ENCODE measurements around the gene MORN4.
"Not testable (repeated sequence)": the region's sequence is repeated elsewhere in the genome, so short reads cannot be mapped to it uniquely, and the experiment has no call there.

MORN4 gene

DNA sequence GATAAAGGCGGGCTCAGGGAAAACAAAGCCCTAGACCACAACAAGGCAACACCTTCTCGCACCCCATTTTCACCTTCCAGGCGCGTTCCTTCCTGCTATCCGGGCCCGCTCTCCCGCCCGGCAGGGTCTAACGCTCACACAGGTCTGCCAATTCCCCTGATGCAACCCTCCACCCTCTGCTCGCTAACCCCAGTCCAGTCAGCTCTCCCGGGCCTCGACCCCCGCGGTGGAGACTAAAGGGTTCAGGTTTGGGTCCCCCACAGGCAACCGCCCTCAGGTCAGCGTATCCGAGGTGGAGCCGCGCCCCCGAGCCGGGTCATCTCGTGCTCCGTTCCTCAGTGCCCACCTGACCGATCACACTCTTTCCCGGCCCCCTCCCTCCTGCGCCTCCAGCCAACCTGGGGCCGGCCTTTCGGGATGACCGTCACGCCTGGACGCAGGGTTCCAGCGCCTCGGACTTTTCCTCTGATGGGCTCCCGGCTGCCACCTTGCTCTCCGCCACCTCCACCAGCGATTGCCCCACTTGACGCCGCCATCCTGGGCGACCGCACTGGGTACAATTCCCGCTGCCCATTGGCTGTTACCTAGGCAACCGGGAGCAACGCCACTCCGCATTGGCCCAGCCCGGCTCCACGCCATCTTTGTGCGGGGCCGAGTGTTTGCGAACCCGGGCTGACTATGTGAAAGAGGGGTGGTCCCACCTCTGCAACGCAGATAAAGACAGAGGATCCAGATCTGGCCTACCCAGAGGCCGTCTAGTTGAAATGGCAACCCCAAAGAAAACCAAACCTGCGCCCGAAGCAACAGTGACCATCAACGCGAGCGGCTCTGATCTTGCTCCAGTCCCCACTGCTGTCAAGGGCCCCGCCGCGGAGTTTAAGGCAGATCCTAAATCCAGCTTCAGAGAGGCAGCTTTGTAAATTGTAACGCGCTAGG, at the start of gene MORN4:
Gene MORN4, minus strand, starts transcription at position 552 of the 936 bp plus-strand sequence. CDS start 13,847 bp downstream, outside the sequence.
- DNase-seq = peak; percentile 65 to 88

DNA sequence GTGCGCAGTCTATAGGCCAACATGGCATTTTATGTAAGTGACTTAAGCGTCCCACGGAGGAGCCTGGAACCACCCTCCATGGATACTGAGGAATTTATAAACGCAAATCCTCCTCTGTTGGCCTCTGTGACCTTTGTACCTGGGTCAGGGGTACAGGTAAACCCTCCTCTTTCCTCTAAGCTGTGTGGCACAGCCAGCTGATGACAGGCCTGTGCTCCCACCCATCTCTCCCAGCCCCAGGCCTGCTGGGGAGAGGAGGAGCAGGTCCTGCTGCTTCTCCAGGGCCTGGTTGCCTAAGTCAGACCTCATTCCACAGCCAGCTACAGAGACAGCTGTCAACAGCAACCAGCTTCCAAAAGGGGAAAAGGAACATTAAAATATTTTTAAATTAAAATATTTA, 48.7 kb upstream of the MORN4 start:
- no peak for DNase-seq

DNA sequence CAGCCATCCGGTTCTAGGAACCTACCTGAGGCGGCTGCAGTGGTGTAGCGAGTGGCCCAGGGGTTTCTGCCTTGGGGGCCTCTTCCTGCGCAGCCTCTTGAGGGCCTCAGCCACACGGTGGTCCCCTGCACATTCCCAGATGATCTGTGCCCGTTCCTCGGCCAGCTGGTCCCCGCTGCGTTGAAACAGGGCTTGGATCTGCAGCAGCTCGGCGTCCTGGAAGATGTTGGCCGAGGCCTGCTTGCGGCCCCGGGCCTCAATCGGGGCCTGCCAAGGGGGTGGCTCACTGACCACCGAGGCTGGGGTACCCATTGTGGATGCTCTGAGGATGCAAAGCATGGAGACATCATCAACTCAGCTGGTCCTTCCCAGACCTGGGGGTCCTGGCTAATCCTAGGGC, 46.3 kb upstream of the MORN4 start:
- DNase-seq = no peak

DNA sequence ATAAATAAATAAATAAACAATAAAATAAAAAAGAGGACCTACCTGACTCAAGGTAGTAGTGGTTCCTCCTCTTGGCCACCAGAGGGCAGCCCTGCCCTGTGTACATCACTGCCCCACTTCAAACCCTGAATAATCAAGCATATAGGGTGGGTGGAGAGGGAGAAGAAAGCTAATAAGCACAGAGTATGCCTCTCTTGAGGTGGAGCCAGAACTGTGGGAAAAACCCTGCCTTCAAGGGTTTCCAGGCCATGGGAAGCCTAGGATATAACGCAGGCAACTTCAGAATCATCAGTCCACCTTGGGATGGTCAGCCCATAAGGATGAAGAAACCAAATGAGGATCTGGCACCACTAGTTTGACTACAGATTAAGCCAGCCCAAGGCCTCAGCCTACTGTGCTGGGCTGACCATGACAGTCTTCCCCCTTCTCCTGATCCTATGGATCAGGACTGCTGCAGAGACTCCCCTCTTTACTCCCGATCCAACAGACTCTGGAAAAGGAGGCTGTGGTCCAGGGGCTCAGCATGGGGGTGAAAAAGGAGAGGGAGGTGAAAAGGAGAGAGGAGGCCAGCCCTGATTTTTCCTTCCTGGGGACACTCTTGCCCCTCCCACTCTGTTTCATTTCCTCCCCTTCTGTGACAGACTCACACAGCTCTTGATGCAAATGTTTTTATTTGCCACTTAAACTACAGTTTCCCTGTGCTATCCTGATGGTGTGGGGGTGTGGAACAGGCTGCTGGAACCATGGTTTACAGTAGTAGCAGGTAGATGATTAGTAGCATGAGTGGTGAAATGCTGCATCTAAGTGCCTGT, 43.7 kb upstream of the MORN4 start:
- peak in 1 of 2 experiments; percentile 7 for DNase-seq

DNA sequence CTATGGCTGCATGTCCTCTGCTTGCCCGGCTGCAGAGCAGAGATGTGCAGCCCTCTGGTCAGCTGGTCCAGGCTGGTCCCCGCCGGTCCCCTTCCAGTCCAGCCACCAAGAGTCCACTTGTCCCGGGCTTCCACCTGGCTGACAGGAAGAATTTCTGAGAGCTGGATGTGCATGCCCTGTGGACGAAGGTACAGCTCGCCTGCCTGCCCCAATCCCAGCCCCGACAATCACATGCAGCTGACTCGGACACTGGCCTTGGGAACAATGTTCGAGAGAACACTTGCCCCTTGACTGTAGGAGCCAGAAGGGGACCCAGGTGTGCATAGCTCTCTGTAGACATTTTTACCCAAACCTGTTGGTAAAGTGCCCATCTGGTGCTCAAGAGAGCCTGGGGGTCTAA, 41.9 kb upstream of the MORN4 start:
- no peak for DNase-seq

DNA sequence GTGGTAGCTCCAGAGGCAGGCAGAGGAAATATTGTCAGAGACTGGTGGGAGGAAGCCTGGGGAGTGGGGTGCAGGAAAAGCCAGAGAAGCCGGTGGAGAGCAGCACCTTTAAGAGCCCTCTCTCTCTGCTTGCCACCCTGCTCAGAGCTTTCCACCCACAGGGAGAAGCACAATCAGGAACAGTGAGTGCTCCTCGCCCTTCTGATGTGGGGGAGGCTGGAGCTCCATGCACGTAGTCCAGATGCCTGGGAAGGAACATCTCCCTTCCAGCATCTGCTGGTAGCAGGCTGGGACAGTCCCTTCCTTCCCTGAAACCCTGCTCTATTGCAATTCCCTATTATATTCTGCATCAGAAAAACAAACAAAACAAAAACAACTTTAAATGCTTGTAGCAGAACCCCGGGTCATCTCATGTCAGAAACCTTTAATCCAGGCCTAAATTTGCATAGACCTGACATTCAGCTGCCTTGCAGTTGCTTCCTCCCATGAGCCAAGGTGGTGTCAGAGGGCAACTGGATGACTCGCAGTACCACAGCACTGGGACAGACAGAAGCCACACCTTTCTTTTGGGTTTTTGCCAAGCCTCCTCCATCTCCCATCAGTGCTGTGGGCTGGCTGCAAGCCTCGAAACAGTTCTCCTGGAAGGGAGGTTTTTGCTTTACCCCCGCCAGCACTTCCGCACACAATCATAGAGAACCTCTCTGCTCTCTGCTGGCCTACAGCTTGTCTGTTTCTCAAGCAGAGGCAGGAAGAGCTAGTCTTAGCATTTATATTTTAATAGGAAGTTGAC, 40.6 kb upstream of the MORN4 start:
- DNase-seq = no peak

DNA sequence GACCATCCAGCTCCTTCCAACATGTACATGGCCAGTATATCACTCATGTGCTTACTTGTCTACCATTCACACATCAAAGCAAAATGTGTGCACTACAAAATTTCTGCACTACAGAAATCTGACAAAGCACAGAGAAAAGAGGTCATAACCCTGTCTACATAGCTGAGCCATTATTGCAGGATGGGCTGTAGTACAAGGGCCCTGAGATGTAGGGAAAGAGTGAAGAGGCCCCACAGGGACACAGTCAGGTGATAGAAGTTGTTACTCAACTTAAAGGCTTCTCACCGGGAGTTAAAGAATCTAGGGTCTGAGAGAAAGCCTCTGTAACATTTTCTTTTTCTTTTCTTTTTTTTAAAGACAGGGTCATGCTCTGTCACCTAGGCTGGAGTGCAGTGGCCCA, 36.3 kb upstream of the MORN4 start:
- DNase-seq = no peak

DNA sequence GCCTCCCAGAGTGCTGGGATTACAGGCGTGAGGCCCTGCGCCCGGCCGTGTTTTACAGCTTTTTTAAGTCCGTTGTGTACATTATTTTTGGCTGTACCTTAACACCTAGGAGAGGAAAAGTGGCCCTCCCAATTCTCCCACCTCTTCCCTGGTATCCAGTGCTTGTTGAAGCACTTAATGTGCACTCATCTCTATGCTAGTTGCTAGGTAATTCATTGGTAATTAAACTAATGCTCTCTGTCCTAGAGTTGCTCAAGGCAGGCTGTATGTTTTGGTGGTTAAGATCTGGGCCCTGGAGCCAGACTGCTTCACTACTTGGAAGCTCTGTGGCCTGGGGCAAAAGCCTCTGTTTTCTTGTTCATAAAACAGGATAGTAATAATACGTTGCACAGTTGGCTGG, 34.2 kb upstream of the MORN4 start:
- DNase-seq = no peak

DNA sequence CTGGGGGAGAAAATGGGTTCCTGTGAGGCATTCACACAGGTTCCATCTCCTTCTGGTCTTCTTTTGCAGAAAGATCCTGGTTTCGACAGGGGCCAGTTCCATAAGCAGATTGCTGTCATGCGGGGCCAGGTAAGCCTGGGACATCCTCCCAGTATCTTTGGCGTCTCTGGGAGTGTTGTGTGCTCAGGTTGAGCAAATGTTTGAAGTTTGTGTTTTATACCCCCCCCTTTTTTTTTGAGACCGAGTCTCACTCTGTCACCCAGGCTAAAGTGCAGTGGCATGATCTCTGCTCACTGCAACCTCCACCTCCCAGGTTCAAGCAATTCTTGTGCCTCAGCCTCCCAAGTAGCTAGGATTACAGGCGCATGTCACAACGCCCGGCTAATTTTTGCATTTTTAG, 33.7 kb upstream of the MORN4 start:
- no peak for DNase-seq

DNA sequence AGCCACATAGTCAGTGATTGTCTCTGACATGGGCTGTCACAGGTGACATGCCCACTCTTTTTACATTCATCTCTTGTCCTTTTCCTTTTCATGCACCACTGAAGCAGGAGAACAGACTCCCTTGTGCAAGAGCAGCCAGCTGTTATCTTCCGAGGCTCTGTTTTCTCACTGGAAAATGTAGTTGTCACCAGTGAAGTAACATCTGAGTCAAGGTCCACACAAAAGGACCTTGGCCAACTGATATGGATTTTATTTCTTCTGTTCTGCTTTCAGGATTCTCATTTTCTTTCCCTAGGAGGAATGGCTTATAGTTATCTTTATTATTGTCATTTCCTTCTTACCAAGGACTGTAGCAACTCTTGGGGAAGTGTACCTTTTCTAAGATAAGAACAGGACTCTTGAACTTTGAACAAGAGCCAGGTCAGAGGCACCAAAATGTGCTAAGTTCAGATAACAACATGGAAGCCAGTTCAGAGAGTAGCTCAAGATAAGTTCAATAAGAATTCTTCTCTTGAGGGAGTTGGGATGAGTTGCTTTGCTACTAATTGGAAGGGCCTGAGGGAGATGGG, 31.1 kb upstream of the MORN4 start:
- no peak for DNase-seq

DNA sequence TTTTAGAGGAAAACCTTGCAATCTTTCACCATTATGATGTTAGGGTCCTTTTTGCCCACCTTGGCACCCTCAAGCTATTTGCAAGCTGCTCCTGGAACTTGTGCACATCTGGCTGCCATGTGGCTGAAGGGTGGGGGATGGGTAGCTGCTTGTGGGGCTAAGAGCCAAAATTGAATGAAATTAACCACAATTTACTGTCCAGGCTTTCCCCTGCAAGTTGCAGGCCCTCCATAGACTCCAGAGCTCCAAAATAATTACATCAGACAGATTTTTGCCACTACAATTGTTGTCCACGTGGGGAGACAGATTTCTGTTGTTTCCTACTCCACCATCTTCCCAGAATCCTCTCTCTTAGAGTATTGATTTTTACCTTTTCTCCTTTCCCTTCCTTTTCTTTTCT, 26.3 kb upstream of the MORN4 start:
- no peak for DNase-seq

DNA sequence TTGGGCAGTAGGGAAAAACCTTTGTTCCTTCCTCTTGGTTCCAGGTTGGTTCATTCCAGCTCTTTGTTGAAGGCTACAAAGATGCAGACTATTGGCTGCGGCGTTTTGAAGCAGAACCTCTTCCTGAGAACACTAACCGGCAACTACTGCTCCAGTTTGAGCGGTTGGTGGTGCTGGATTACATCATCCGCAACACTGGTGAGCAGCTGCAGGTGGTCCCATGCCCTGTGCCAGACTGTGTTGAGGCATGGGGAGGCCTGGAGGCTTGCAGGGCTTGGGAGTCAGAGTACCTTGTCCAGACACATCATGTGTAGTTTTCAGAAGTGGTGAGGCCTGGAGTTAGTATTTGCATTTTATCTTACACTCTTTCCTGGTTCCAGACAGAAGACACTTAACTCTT, 23.5 kb upstream of the MORN4 start:
- DNase-seq = no peak

DNA sequence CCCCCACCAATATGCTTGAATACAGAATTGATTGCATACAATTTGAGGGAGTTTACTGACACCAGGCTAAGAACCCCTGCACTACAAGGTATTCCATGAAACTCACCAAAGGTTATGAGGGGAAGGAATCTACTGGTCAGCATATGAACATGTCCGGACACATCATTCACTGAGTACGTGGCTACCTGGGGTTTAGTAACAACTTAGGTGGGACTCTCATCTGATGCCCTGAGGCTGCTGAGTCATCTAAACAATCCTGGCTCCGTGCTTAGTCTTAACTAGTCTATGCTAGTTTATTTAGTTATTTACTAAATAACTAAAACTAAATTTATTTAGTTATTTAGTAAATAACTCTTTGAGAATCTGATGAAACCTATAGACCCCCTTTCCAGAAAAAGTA, 18.5 kb upstream of the MORN4 start:
- no peak for DNase-seq

DNA sequence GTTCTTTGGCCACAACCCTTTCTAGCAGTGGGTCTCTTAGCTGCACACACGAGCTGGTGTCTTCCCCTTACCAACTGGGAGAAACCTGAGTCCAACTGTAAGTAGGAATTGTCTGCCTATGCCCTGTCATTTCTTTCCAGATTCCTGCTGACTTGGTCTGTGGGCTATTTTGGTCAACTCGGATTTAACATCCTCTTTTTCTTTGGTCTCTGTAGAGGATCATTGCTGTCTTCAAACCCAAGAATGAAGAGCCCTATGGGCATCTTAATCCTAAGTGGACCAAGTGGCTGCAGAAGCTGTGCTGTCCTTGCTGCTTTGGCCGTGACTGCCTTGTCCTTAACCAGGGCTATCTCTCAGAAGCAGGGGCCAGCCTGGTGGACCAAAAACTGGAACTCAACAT, 17.4 kb upstream of the MORN4 start:
- no peak for DNase-seq

DNA sequence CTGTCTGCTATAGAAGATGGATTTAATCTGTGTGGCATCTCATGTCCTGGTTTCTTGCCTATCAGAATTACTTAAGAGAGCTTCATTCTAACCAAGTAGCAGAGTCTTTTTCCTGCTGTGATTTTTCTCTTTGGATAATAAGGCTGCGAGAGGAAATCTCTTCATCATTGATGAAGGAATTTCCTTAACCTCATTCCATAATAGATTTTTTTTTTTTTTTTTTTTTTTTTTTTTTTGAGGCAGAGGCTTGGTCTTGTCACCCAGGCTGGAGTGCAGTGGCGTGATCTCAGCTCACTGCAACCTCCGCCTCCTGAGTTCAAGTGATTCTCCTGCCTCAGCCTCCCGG, 16.1 kb upstream of the MORN4 start:
- DNase-seq = not testable (repeated sequence)

DNA sequence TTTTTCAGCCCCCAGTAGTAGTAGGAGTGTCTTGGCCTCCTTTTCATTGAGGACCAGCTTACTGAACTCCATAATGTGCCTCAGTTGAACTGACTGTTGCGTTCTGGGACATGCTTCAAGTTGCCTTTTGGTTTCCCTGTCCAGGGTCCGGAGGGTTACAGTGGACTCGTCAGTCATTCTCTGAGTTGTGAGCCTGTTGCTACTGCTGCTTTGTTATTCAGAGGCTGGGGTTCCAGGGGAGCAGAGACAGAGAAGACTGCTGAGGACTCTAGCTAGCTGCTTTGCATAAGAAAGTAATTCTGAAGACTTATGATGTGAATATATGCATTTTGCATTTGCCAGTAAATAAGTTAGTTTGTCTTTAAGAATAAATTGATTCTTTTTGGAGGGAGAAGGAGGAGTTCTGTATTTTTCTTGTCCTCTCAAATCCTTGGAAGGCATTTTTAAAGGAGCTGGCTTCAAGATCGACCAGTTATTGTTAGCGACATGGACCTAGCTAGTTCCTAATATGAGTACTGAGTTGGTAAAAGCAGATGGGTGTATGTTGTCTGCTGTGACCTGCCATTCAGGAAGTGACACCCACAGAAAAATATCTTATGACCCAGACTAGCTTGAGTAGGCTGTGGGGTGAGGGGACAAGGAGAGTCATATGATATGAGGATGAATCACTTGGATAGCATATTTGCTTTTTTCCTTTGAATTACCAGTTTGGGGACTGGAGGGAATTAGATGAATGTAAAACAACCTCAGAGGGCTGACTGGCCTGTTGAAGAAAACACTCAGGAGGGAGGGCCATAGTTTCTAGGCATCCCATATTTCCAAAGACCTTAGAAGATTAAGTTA, 15.5 kb upstream of the MORN4 start:
- DNase-seq = no peak

DNA sequence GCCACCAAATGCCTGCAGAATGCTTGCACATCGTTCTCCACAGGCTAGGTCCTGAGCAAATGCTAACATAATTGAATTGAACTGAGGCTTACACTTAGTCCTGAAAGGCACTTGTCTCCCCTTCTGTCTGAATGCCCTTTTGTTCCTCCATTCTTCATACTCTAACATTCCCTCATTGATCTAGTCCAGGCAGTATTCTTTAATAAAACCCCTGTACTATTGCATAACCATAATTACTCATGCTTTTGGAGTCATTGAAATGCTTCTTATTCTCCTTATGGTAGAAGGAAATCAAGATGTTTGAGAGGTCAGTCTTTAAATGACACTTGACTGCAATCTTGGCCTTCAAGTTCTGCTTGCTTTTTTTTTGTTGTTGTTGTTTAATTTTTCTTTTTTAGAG, 14.3 kb upstream of the MORN4 start:
- no peak for DNase-seq

DNA sequence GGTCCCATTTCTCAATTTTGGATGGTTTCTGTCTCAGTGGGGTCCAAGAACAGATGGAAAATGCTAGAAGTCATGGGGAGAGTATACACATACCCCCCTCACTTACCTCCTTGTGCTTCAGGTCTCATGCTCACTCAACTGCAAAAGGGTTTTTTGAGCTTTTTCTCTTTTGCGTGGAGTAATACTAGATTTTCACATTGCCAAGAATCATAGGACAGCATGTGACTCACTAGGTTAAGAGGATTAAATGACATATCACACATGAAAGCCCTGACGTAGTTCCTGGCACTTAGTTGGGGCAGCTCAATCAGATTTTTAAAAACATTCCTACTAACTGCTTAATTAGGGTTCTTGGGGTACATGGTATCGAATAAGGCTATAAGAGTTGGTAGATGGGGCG, 11.6 kb upstream of the MORN4 start:
- no peak for DNase-seq

DNA sequence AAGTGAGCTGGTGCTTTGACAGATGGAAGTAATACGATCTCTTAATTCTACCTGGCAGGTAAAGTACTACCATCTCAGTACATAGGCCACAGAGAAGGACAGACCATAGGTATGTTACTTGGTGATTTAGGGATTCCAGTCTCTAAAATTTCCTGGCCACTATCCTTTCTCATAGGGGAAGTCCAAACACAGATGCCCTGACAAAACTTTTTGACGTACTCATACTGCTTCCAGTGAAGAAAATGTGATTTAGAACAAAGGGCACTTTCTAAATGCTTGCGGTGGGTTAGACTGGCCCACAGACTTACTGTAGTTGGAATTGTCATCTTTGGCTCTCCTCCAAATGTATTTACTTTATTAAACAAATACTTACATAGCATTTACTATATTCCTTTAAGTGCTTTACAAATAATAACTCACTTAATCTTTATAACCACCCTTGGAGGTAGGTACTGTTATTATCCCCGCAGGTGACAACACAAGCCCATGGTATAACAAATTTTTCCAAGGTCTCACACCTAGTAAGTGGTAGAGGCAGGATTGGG, 10.2 kb upstream of the MORN4 start:
- DNase-seq = no peak

DNA sequence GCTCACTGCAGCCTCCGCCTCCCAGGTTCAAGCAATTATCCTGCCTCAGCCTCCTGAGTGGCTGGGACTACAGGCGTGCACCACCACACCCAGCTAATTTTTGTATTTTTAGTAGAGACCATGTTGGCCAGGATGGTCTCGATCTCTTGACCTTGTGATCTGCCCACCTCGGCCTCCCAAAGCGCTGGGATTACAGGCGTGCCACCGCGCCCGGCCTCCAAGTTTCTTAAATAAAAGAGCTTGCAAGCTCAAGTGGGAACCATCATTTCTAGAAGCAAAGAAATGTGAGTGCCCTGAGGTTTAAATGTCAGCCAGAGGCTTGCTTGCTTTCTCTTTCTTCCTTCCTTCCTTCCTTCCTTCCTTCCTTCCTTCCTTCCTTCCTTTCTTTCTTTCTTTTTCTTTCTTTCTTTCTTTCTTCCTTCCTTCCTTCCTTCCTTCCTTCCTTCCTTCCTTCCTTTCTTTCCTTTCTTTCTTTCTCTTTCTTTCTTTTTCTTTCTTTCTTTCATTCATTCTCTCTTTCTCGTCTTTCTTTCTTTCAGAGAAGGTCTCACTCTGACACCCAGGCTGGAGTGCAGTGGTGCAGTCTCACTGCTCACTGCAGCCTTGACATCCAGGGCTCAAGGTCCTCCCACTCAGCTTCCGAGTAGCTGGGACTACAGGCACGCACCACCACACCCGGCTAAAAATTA, 9.3 kb upstream of the MORN4 start:
- not testable (repeated sequence) for DNase-seq

Data from NCI-H446 (cell line).